ENCODE measurements around the gene CDC34. TPM values are rescaled to one million over a fixed set of nuclear protein-coding genes. Genes with fewer than 3 reads are reported as not detected.

The CDC34 gene
- total RNA-seq, 1 donor from 2014 or later = 111 TPM

DNA sequence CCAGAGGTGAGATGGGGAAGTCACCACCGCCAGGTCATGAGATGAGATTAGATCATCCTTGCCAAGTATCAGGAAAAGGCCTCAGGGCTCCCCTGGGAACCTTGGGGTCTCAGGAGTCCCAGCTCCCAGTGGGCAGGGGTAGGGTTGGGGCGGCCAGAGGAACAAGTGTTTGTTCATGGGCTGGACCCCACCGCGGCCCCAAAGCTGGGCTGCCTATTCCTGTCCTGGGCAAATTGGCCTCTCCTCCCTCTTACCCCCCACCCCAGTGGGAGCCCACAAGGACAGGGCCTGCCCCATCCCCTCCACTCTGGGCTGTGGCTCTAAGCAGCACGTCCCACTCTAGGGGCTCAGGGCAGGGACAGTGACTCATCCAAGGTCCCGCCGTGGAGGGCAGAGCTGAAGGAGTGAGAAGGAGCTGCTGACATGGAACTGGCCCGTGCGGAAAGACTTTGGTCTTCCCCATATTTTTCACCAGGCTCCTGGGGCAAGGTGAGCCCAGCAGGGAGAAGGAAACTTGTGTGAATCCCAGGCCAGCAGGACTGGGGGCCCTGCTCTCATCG is 54.1 kb downstream of the CDC34 start:
- peak overlapping the region; percentile 62 for H3K4me3 Mint-ChIP-seq
- H3K9me3 Mint-ChIP-seq = no peaks in the 10 kb centered on the region
- peaks cover 40% of the 10 kb centered on the region for H3K27me3 Mint-ChIP-seq (ENCODE audit: low read depth)
- H3K27ac Mint-ChIP-seq (ENCODE audit: unreplicated experiment) = no peak overlapping the region
- H3K36me3 Mint-ChIP-seq (ENCODE audit: low read depth) = no peaks in the 10 kb centered on the region
- TF ChIP-seq, protein P1, sequence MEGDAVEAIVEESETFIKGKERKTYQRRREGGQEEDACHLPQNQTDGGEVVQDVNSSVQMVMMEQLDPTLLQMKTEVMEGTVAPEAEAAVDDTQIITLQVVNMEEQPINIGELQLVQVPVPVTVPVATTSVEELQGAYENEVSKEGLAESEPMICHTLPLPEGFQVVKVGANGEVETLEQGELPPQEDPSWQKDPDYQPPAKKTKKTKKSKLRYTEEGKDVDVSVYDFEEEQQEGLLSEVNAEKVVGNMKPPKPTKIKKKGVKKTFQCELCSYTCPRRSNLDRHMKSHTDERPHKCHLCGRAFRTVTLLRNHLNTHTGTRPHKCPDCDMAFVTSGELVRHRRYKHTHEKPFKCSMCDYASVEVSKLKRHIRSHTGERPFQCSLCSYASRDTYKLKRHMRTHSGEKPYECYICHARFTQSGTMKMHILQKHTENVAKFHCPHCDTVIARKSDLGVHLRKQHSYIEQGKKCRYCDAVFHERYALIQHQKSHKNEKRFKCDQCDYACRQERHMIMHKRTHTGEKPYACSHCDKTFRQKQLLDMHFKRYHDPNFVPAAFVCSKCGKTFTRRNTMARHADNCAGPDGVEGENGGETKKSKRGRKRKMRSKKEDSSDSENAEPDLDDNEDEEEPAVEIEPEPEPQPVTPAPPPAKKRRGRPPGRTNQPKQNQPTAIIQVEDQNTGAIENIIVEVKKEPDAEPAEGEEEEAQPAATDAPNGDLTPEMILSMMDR (conservative IDR thresholded peaks at IDR 0.05) = no peak
- DNase-seq (ENCODE audit: low read depth, low spot score) = no peak
- H3K4me1 Mint-ChIP-seq = peaks cover 8% of the 10 kb centered on the region

DNA sequence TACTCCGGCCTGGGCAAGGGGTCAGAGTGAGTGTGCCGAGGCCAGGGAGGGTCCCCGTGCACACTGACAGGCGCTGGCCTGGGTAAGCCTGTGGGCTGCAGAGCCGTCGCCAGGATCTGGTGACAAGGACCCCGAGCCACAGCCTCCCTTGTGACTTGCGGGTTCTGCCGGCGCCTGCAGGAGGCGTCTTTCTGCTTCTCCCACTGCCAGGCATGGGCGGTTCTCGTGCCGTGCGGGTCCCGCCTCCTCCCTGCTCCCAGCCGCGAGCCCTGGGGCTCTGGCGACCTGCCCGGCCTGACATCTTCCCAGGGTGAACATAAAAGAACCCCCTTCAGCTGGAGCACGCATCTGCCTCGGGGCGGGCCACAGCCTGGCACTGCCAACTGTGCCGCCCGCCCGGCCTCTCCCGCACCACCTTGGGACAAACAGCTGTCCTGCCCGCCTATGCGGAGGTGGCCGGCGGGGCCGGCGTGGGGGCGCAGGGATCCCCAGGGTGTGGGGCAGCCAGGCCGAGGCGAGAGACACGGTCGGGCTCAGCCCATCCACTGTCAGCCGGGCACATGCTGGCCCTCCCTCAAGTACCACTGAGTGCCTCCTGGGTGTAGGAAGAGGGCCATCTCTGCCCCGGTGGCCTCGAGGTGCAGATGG is 56.7 kb downstream of the CDC34 start:
- H3K4me3 Mint-ChIP-seq = peak overlapping the region; percentile 78
- H3K36me3 Mint-ChIP-seq (ENCODE audit: low read depth) = no peaks in the 10 kb centered on the region
- no peak overlapping the region for H3K27ac Mint-ChIP-seq (ENCODE audit: unreplicated experiment)
- H3K9me3 Mint-ChIP-seq = no peaks in the 10 kb centered on the region
- peak; percentile 65 for DNase-seq (ENCODE audit: low read depth, low spot score)
- peaks cover 62% of the 10 kb centered on the region for H3K27me3 Mint-ChIP-seq (ENCODE audit: low read depth)
- H3K4me1 Mint-ChIP-seq = peaks cover 8% of the 10 kb centered on the region
- TF ChIP-seq, protein P1 (conservative IDR thresholded peaks at IDR 0.05) = peak; percentile 62

DNA sequence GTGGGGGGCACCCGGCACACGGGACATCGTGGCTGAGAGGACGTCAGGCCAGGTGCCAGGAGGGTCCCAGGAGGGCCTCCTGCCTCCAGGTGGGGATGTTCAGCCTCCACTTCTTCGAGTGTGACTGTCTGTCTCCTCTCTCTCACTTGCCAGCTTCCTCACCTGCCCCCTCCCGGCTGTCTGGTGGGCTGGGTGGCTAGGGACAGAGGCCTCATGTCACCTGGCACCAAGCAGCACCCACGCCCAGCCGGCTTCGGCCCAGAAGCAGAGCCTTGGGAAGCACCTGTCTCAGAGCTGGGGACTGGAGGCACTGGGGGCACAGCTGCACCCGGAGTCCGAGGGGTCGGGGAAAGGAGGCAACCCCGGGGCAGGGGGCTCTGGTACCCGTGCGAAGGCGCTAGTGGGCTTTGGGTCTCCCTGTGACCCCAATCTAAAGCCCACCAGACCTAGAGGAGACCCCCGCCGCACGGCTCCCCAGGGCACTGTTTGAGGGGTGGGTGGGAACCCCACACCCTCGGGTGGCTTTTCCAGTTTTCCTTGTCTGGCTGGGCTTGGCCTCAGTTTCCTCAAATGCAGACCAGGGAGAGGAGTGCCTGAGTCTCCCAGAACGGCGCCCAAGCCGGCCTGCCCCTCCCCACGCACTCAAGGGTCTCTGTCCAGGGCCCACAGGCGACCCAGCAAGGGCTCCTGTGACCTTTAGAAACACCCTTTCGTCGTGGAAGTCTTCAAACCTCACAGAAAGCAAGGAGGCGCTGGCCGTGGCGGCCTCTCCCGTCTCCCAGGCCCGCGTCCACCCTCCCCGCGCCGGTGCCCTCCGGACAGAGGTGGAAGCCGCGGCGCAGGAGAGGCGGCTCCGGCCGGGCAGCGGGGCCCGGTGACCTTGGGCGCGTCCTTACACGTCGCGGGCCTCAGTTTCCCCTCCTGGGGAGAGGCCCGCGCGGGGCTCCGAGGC is 57.5 kb downstream of the CDC34 start:
- no peak for DNase-seq (ENCODE audit: low read depth, low spot score)
- H3K27ac Mint-ChIP-seq (ENCODE audit: unreplicated experiment) = no peak overlapping the region
- TF ChIP-seq, protein P1 (conservative IDR thresholded peaks at IDR 0.05) = no peak
- no peaks in the 10 kb centered on the region for H3K9me3 Mint-ChIP-seq
- H3K4me3 Mint-ChIP-seq = peak overlapping the region; percentile 62
- no peaks in the 10 kb centered on the region for H3K36me3 Mint-ChIP-seq (ENCODE audit: low read depth)
- peaks cover 4% of the 10 kb centered on the region for H3K4me1 Mint-ChIP-seq
- H3K27me3 Mint-ChIP-seq (ENCODE audit: low read depth) = peaks cover 66% of the 10 kb centered on the region

DNA sequence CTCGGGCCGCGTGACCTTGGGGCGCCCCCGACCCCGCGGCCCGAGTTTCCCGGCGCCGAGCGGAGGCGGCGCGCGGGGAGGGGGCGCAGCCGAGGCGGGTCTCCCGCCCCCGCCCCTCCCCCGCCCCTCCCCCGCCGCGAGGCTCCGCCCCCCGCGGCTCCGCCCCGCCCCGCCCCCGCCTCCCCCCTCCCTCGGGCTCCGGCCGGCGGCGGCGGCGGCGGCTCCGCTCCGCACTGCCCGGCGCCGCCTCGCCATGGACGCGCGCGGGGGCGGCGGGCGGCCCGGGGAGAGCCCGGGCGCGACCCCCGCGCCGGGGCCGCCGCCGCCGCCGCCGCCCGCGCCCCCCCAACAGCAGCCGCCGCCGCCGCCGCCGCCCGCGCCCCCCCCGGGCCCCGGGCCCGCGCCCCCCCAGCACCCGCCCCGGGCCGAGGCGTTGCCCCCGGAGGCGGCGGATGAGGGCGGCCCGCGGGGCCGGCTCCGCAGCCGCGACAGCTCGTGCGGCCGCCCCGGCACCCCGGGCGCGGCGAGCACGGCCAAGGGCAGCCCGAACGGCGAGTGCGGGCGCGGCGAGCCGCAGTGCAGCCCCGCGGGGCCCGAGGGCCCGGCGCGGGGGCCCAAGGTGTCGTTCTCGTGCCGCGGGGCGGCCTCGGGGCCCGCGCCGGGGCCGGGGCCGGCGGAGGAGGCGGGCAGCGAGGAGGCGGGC is 58.3 kb downstream of the CDC34 start, which contains the start of gene HCN2:
TSS of gene HCN2 (plus strand) at position 189 of the 703 bp plus-strand sequence. CDS start at position 254, 65 bp downstream.
- H3K9me3 Mint-ChIP-seq = no peaks in the 10 kb centered on the region
- H3K27me3 Mint-ChIP-seq (ENCODE audit: low read depth) = peaks cover 68% of the 10 kb centered on the region
- H3K36me3 Mint-ChIP-seq (ENCODE audit: low read depth) = no peaks in the 10 kb centered on the region
- H3K4me1 Mint-ChIP-seq = peaks cover 3% of the 10 kb centered on the region
- no peak within 1 kb of the TSS for H3K27ac Mint-ChIP-seq (ENCODE audit: unreplicated experiment)
- H3K4me3 Mint-ChIP-seq = peak within 1 kb of the TSS; percentile 62
- TF ChIP-seq, protein P1 (conservative IDR thresholded peaks at IDR 0.05) = no peak
- DNase-seq (ENCODE audit: low read depth, low spot score) = no peak

DNA sequence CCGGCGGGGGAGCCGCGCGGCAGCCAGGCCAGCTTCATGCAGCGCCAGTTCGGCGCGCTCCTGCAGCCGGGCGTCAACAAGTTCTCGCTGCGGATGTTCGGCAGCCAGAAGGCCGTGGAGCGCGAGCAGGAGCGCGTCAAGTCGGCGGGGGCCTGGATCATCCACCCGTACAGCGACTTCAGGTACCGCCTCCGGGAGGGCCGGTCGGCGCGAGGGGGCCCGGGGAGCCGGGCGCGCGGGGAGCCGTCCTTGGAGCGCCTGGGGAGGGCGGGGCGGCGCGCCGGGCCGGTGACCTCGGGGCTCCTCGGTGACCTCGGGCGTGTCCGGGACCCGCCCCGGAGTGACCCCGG is 58.8 kb downstream of the CDC34 start:
- no peak overlapping the region for H3K4me3 Mint-ChIP-seq
- no peak for DNase-seq (ENCODE audit: low read depth, low spot score)
- peaks cover 67% of the 10 kb centered on the region for H3K27me3 Mint-ChIP-seq (ENCODE audit: low read depth)
- no peaks in the 10 kb centered on the region for H3K36me3 Mint-ChIP-seq (ENCODE audit: low read depth)
- TF ChIP-seq, protein P1 (conservative IDR thresholded peaks at IDR 0.05) = no peak
- H3K4me1 Mint-ChIP-seq = no peaks in the 10 kb centered on the region
- H3K9me3 Mint-ChIP-seq = no peaks in the 10 kb centered on the region
- H3K27ac Mint-ChIP-seq (ENCODE audit: unreplicated experiment) = no peak overlapping the region

Measured in neural crest cell (in vitro differentiated cells).